Measurements from ENCODE around the gene ENTPD6. TPM values are rescaled to one million over a fixed set of nuclear protein-coding genes. Genes with fewer than 3 reads are reported as not detected.

The ENTPD6 gene
- total RNA-seq, 2 experiments from 2014 or later, result 39.4 to 42.8 TPM

GRCh38 chr20:25273541-25274358 is 78.2 kb downstream of the ENTPD6 start:
- Mint-ChIP-seq H3K4me3 (no peak overlapping the region), H3K9me3 (no peaks in the 10 kb centered on the region), H3K4me1 (ENCODE audit: low read depth) (no peaks in the 10 kb centered on the region), H3K36me3 (ENCODE audit: low read depth) (peaks cover 26% of the 10 kb centered on the region), H3K27ac (no peak overlapping the region), H3K27me3 (no peaks in the 10 kb centered on the region)
- ChIA-PET POLR2A (no interaction called here), CTCF (interaction anchor here (1.3 kb wide), 1 partner anchor 12 kb away, joined by 3 read pairs; no protein-coding TSS in a partner anchor)
- TF ChIP-seq CTCF (IDR thresholded peaks at IDR 0.05), result no peak
- intact Hi-C loops (cut with micrococcal nuclease), result no loop called here
- no peak for DNase-seq
- no peak for ATAC-seq

- Mint-ChIP-seq H3K36me3 (ENCODE audit: low read depth) (peaks cover 26% of the 10 kb centered on the region), H3K4me3 (no peak overlapping the region), H3K27me3 (no peaks in the 10 kb centered on the region), H3K4me1 (ENCODE audit: low read depth) (no peaks in the 10 kb centered on the region), H3K27ac (no peak overlapping the region), H3K9me3 (no peaks in the 10 kb centered on the region)
- ChIA-PET CTCF (no interaction called here), POLR2A (no interaction called here)
- DNase-seq (no peak), ATAC-seq (no peak)
- intact Hi-C loops (cut with micrococcal nuclease), result no loop called here
- TF ChIP-seq CTCF (IDR thresholded peaks at IDR 0.05), result no peak
Measured at GRCh38 chr20:25274481-25274880, 79.0 kb downstream of the ENTPD6 start.

GRCh38 chr20:25274891-25275812 is 79.6 kb downstream of the ENTPD6 start:
- H3K36me3 Mint-ChIP-seq (ENCODE audit: low read depth), result peaks cover 22% of the 10 kb centered on the region
- ChIA-PET CTCF (interaction anchor here (1.1 kb wide), 1 partner anchor 15 kb away, joined by 4 read pairs; no protein-coding TSS in a partner anchor), POLR2A (no interaction called here)
- TF ChIP-seq CTCF (IDR thresholded peaks at IDR 0.05), result no peak
- H3K4me1 Mint-ChIP-seq (ENCODE audit: low read depth), result no peaks in the 10 kb centered on the region
- no peaks in the 10 kb centered on the region for H3K27me3 Mint-ChIP-seq
- no peaks in the 10 kb centered on the region for H3K9me3 Mint-ChIP-seq
- DNase-seq (no peak), ATAC-seq (no peak)
- intact Hi-C loops (cut with micrococcal nuclease), result no loop called here
- no peak overlapping the region for H3K27ac Mint-ChIP-seq
- no peak overlapping the region for H3K4me3 Mint-ChIP-seq

GRCh38 chr20:25275813-25276532 is 80.5 kb downstream of the ENTPD6 start:
- Mint-ChIP-seq H3K27me3 (no peaks in the 10 kb centered on the region), H3K9me3 (no peaks in the 10 kb centered on the region), H3K4me3 (no peak overlapping the region), H3K27ac (no peak overlapping the region), H3K36me3 (ENCODE audit: low read depth) (peaks cover 22% of the 10 kb centered on the region), H3K4me1 (ENCODE audit: low read depth) (no peaks in the 10 kb centered on the region)
- TF ChIP-seq CTCF (IDR thresholded peaks at IDR 0.05), result no peak
- intact Hi-C loops (cut with micrococcal nuclease), result no loop called here
- ChIA-PET CTCF (interaction anchor here (1.1 kb wide), 1 partner anchor 15 kb away, joined by 4 read pairs; no protein-coding TSS in a partner anchor), POLR2A (no interaction called here)
- ATAC-seq (no peak), DNase-seq (no peak)

Other genes with a start within 250 kb of the ENTPD6 start
- 10 to 100 TPM; 48.5 to 49.3 TPM for gene CST7, start 246.4 kb upstream of the ENTPD6 start, total RNA-seq
- 10 to 100 TPM; 36.7 to 40.0 TPM for gene APMAP, start 203.0 kb upstream of the ENTPD6 start, total RNA-seq
- 10 to 100 TPM; 17.5 to 18.2 TPM for gene ACSS1, start 137.6 kb upstream of the ENTPD6 start, total RNA-seq
- not detected for gene VSX1, start 113.6 kb upstream of the ENTPD6 start, total RNA-seq
- gene PYGB, start 52.4 kb downstream of the ENTPD6 start, total RNA-seq, result 10 to 100 TPM; 26.1 to 26.5 TPM
- gene ABHD12, start 195.1 kb downstream of the ENTPD6 start, total RNA-seq, result 10 to 100 TPM; 16.0 to 17.0 TPM
- gene GINS1, start 212.0 kb downstream of the ENTPD6 start, total RNA-seq, result 10 to 100 TPM; 34.9 to 35.9 TPM

Measured in activated CD8-positive, alpha-beta T cell treated with anti-CD3 and anti-CD28 coated beads for 36 hours (primary cell).